ENCODE measurements around the gene FAH. TPM values are rescaled to one million over a fixed set of nuclear protein-coding genes. Genes with fewer than 3 reads are reported as not detected.
"Not testable (repeated sequence)": the region's sequence is repeated elsewhere in the genome, so short reads cannot be mapped to it uniquely, and the experiment has no call there.

The FAH gene
- total RNA-seq, 1 donor from 2014 or later = 16.2 TPM

DNA sequence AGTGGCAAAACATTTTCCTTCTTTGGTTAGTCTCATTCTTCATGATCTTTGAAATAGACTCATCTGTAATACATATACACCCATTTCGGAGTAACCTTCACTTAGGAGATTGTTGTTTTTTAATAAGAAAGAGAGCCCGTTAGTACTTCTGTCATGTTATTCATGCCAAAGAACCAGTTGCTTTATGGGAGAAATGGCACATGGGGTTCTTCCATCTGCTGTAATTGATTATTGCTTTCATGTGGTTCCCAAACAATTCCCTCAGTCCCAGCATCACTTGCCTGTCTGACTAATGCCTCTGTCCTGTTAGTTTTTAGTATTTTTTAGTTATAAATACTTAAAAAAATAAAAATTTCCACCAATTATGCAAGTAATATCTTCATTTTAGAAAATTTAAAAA, 33.8 kb upstream of the FAH start:
- TF ChIP-seq, protein P1, sequence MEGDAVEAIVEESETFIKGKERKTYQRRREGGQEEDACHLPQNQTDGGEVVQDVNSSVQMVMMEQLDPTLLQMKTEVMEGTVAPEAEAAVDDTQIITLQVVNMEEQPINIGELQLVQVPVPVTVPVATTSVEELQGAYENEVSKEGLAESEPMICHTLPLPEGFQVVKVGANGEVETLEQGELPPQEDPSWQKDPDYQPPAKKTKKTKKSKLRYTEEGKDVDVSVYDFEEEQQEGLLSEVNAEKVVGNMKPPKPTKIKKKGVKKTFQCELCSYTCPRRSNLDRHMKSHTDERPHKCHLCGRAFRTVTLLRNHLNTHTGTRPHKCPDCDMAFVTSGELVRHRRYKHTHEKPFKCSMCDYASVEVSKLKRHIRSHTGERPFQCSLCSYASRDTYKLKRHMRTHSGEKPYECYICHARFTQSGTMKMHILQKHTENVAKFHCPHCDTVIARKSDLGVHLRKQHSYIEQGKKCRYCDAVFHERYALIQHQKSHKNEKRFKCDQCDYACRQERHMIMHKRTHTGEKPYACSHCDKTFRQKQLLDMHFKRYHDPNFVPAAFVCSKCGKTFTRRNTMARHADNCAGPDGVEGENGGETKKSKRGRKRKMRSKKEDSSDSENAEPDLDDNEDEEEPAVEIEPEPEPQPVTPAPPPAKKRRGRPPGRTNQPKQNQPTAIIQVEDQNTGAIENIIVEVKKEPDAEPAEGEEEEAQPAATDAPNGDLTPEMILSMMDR (IDR thresholded peaks at IDR 0.05) = no peak
- H3K4me1 Mint-ChIP-seq (ENCODE audit: low read depth) = peaks cover 15% of the 10 kb centered on the region
- H3K9me3 Mint-ChIP-seq (ENCODE audit: low read depth) = no peaks in the 10 kb centered on the region
- no peak overlapping the region for H3K27ac Mint-ChIP-seq (ENCODE audit: unreplicated experiment)
- no peak overlapping the region for H3K4me3 Mint-ChIP-seq (ENCODE audit: unreplicated experiment)
- no peaks in the 10 kb centered on the region for H3K27me3 Mint-ChIP-seq (ENCODE audit: low read depth)
- no peak for DNase-seq (ENCODE audit: low spot score)
- peaks cover 9% of the 10 kb centered on the region for H3K36me3 Mint-ChIP-seq (ENCODE audit: low read depth)

DNA sequence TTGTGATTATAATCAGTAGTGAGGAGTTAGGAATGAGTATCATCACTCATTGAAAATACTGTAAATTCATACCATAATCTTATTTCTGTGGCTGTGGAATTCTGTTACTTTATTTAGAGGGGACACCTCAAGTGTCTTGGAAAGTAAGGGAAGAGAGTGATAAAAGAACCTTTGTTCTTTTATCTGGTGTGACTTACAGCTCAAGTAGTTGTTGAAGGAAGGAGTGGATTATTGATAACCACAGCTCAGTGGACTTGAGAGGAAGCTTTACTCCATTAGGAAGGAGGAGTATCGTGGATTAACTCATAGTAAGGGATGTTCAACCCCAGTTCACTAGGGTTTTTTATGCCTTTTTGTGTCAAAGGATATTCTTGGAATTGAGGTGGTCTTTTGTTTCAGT, 32.2 kb upstream of the FAH start:
- H3K4me1 Mint-ChIP-seq (ENCODE audit: low read depth) = peaks cover 9% of the 10 kb centered on the region
- TF ChIP-seq, protein P1 (IDR thresholded peaks at IDR 0.05) = no peak
- DNase-seq (ENCODE audit: low spot score) = no peak
- no peak overlapping the region for H3K27ac Mint-ChIP-seq (ENCODE audit: unreplicated experiment)
- H3K9me3 Mint-ChIP-seq (ENCODE audit: low read depth) = no peaks in the 10 kb centered on the region
- H3K36me3 Mint-ChIP-seq (ENCODE audit: low read depth) = peaks cover 9% of the 10 kb centered on the region
- no peaks in the 10 kb centered on the region for H3K27me3 Mint-ChIP-seq (ENCODE audit: low read depth)
- H3K4me3 Mint-ChIP-seq (ENCODE audit: unreplicated experiment) = no peak overlapping the region

GRCh38 chr15:80121546-80121945, 31.3 kb upstream of the FAH start:
- H3K4me1 Mint-ChIP-seq (ENCODE audit: low read depth) = peaks cover 4% of the 10 kb centered on the region

GRCh38 chr15:80123034-80123433, 29.8 kb upstream of the FAH start:
- no peaks in the 10 kb centered on the region for H3K9me3 Mint-ChIP-seq (ENCODE audit: low read depth)
- H3K27me3 Mint-ChIP-seq (ENCODE audit: low read depth) = no peaks in the 10 kb centered on the region
- TF ChIP-seq, protein P1 (IDR thresholded peaks at IDR 0.05) = no peak
- no peak overlapping the region for H3K4me3 Mint-ChIP-seq (ENCODE audit: unreplicated experiment)
- H3K27ac Mint-ChIP-seq (ENCODE audit: unreplicated experiment) = no peak overlapping the region
- H3K4me1 Mint-ChIP-seq (ENCODE audit: low read depth) = peaks cover 10% of the 10 kb centered on the region
- DNase-seq (ENCODE audit: low spot score) = no peak
- H3K36me3 Mint-ChIP-seq (ENCODE audit: low read depth) = peaks cover 9% of the 10 kb centered on the region

More at GRCh38 chr15:80121546-80121945, 31.3 kb upstream of the FAH start:
- TF ChIP-seq, protein P1 (IDR thresholded peaks at IDR 0.05) = no peak
- Mint-ChIP-seq H3K36me3 (ENCODE audit: low read depth) (peaks cover 9% of the 10 kb centered on the region), H3K9me3 (ENCODE audit: low read depth) (no peaks in the 10 kb centered on the region), H3K27ac (ENCODE audit: unreplicated experiment) (no peak overlapping the region), H3K27me3 (ENCODE audit: low read depth) (no peaks in the 10 kb centered on the region), H3K4me3 (ENCODE audit: unreplicated experiment) (no peak overlapping the region)
- DNase-seq (ENCODE audit: low spot score) = no peak

DNA sequence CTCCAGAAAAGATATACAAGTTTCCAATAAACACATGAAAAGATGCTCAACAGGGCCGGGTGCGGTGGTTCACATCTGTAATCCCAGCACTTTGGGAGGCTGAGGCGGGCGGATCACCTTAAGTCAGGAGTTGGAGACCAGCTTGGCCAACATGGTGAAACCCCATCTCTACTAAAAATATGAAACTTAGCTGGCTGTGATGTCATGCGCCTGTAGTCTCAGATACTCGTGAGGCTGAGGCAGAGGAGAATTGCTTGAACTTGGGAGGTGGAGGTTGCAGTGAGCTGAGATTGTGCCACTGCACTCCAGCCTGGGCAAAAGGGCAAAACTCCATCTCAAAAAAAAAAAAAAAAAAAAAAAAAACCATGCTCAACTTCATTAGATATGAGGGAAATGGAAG, 25.5 kb upstream of the FAH start:
- peaks cover 12% of the 10 kb centered on the region for H3K36me3 Mint-ChIP-seq (ENCODE audit: low read depth)
- not testable (repeated sequence) for H3K27ac Mint-ChIP-seq (ENCODE audit: unreplicated experiment); H3K4me3 Mint-ChIP-seq (ENCODE audit: unreplicated experiment); H3K27me3 Mint-ChIP-seq (ENCODE audit: low read depth); H3K4me1 Mint-ChIP-seq (ENCODE audit: low read depth); DNase-seq (ENCODE audit: low spot score)
- H3K9me3 Mint-ChIP-seq (ENCODE audit: low read depth) = peaks cover 10% of the 10 kb centered on the region

DNA sequence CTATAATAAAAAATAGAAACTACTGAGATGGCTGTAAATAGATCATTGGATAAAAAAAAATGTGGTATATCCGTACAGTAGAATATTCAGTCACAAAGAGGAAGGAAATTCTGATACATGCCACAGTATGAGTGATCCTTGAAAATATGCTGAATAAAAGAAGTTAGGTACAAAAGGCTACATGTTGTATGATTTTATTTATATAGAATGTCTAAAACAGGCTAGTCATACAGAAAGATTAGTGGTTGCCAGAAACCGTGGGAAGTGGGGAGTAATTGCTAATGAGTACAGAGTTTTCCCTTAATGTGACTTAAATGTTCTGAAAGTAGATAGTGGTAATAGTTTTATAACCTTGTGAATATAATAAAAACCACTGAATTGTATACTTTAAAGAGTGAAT, 24.9 kb upstream of the FAH start:
- H3K9me3 Mint-ChIP-seq (ENCODE audit: low read depth) = peaks cover 10% of the 10 kb centered on the region
- TF ChIP-seq, protein P1 (IDR thresholded peaks at IDR 0.05) = no peak
- no peak for DNase-seq (ENCODE audit: low spot score)

More for the DNA sequence above, 24.9 kb upstream of the FAH start:
- peak overlapping the region; percentile 12 for H3K27ac Mint-ChIP-seq (ENCODE audit: unreplicated experiment)
- H3K4me1 Mint-ChIP-seq (ENCODE audit: low read depth) = peaks cover 8% of the 10 kb centered on the region
- peaks cover 10% of the 10 kb centered on the region for H3K36me3 Mint-ChIP-seq (ENCODE audit: low read depth)
- no peak overlapping the region for H3K4me3 Mint-ChIP-seq (ENCODE audit: unreplicated experiment)
- no peaks in the 10 kb centered on the region for H3K27me3 Mint-ChIP-seq (ENCODE audit: low read depth)
